CD4-positive, alpha-beta T cell treated with Interferon gamma for 1 hour (primary cell): Measurements from ENCODE around the gene LRMDA.

Experiments used
- DNase-seq: peaks from one replicate; pipeline ENCODE4 v3.0.0-alpha.2; 2020

LRMDA gene

GRCh38 chr10:75402486-75403143, 28.8 kb upstream of the LRMDA start:
- no peak for DNase-seq

GRCh38 chr10:75403144-75403938, 28.1 kb upstream of the LRMDA start:
- no peak for DNase-seq

GRCh38 chr10:75403939-75404814, 27.2 kb upstream of the LRMDA start:
- DNase-seq: no peak

GRCh38 chr10:75404815-75405597, 26.4 kb upstream of the LRMDA start:
- no peak for DNase-seq

- no peak for DNase-seq
Measured at GRCh38 chr10:75405598-75406461, 25.6 kb upstream of the LRMDA start.

- DNase-seq: no peak
Measured at GRCh38 chr10:75406462-75407223, 24.8 kb upstream of the LRMDA start.

GRCh38 chr10:75407224-75407712, 24.2 kb upstream of the LRMDA start:
- no peak for DNase-seq

- no peak for DNase-seq
Measured at GRCh38 chr10:75407713-75408508, 23.5 kb upstream of the LRMDA start.

GRCh38 chr10:75408509-75408875, 22.9 kb upstream of the LRMDA start:
- DNase-seq: no peak

GRCh38 chr10:75408911-75409885, 22.2 kb upstream of the LRMDA start:
- DNase-seq: peak; percentile 36

- no peak for DNase-seq
Measured at GRCh38 chr10:75410132-75411005, 21.1 kb upstream of the LRMDA start.

- no peak for DNase-seq
Measured at GRCh38 chr10:75414527-75414926, 16.9 kb upstream of the LRMDA start.

- no peak for DNase-seq
Measured at GRCh38 chr10:75417522-75417927, 13.9 kb upstream of the LRMDA start.

- DNase-seq: no peak
Measured at GRCh38 chr10:75418293-75418692, 13.1 kb upstream of the LRMDA start.

- no peak for DNase-seq
Measured at GRCh38 chr10:75418712-75419111, 12.7 kb upstream of the LRMDA start.

GRCh38 chr10:75422913-75423312, 8.5 kb upstream of the LRMDA start:
- DNase-seq: no peak

GRCh38 chr10:75424571-75424970, 6.9 kb upstream of the LRMDA start:
- no peak for DNase-seq
